HG02938 (cell line): ENCODE measurements around the gene USP10.

Experiments
- ATAC-seq: cut with Tn5 transposase; IDR thresholded peaks from one replicate; pipeline ENCODE4 v1.9.1; 2021; ENCODE audit warnings: mild to moderate bottlenecking, moderate library complexity; ENCODE audit not compliant: unreplicated experiment

Gene USP10

GRCh38 chr16:84820305-84820684, 120.5 kb downstream of the USP10 start:
- no peak for ATAC-seq

- no peak for ATAC-seq
Measured at GRCh38 chr16:84820771-84821170, 121.0 kb downstream of the USP10 start.

GRCh38 chr16:84821179-84821578, 121.4 kb downstream of the USP10 start:
- ATAC-seq, result no peak

GRCh38 chr16:84821728-84822689, 122.2 kb downstream of the USP10 start:
- ATAC-seq, result no peak

- ATAC-seq, result no peak
Measured at GRCh38 chr16:84822990-84823389, 123.2 kb downstream of the USP10 start.

- ATAC-seq, result no peak
Measured at GRCh38 chr16:84823484-84823883, 123.7 kb downstream of the USP10 start.

- no peak for ATAC-seq
Measured at GRCh38 chr16:84823926-84824325, 124.1 kb downstream of the USP10 start.

- no peak for ATAC-seq
Measured at GRCh38 chr16:84825896-84826557, 126.2 kb downstream of the USP10 start.

GRCh38 chr16:84826558-84826941, 126.8 kb downstream of the USP10 start:
- no peak for ATAC-seq

GRCh38 chr16:84827131-84827574, 127.4 kb downstream of the USP10 start:
- ATAC-seq, result no peak

- no peak for ATAC-seq
Measured at GRCh38 chr16:84827897-84828296, 128.1 kb downstream of the USP10 start.

GRCh38 chr16:84828322-84828721, 128.5 kb downstream of the USP10 start:
- ATAC-seq, result no peak
